HepG2 (cell line): Measurements from ENCODE around the gene ABHD2. TPM values are rescaled to one million over a fixed set of nuclear protein-coding genes. Genes with fewer than 3 reads are reported as not detected.

ENCODE experiments used
- CEBPB ChIP-seq: IDR thresholded peaks from 2 replicates; pipeline ENCODE4 v1.6.1; 2011; ENCODE audit warnings: low read depth, low read length, improper control_type of control experiment, borderline replicate concordance
- GLI4 ChIP-seq: sonication (generic); formaldehyde crosslinking; IDR thresholded peaks from 2 replicates; pipeline ENCODE4 v1.5.1; 2020; ENCODE audit warnings: missing genetic modification reagents, mild to moderate bottlenecking, moderate library complexity, borderline replicate concordance
- HNF4A ChIP-seq: sonication (generic); formaldehyde crosslinking; IDR thresholded peaks from 2 replicates; pipeline ENCODE4 v1.4.0; 2020; ENCODE audit warnings: missing genetic modification reagents
- HNRNPL ChIP-seq: fragments of 200-400 bp; formaldehyde crosslinking; IDR thresholded peaks from 2 replicates; pipeline ENCODE4 v1.6.1; 2017; ENCODE audit warnings: mild to moderate bottlenecking, low read depth, low read length
- HNRNPLL ChIP-seq: fragments of 200-400 bp; formaldehyde crosslinking; IDR thresholded peaks from 2 replicates; pipeline ENCODE4 v1.6.1; 2017; ENCODE audit warnings: mild to moderate bottlenecking, low read depth, low read length; ENCODE audit not compliant: poor library complexity, severe bottlenecking
- HOXA3 ChIP-seq: sonication (generic); formaldehyde crosslinking; IDR thresholded peaks from 2 replicates; pipeline ENCODE4 v1.5.0; 2020; ENCODE audit warnings: missing genetic modification reagents
- KDM1A ChIP-seq: IDR thresholded peaks from 2 replicates; pipeline ENCODE4 v1.6.1; 2016; ENCODE audit warnings: missing compliant biosample characterization
- NCOA2 ChIP-seq: sonication (generic); formaldehyde crosslinking; IDR thresholded peaks from 2 replicates; pipeline ENCODE4 v1.8.0; 2022; ENCODE audit warnings: inconsistent platforms
- NRL ChIP-seq: sonication (generic); formaldehyde crosslinking; IDR thresholded peaks from 2 replicates; pipeline ENCODE4 v1.5.0; 2020; ENCODE audit warnings: missing genetic modification reagents, mild to moderate bottlenecking, moderate library complexity, borderline replicate concordance
- RARA ChIP-seq: IDR thresholded peaks from 2 replicates; pipeline ENCODE4 v1.6.1; 2016; ENCODE audit warnings: missing genetic modification reagents, missing compliant biosample characterization
- REXO4 ChIP-seq: sonication (generic); formaldehyde crosslinking; IDR thresholded peaks from 2 replicates; pipeline ENCODE4 v1.8.0; 2022; ENCODE audit warnings: missing genetic modification reagents, mild to moderate bottlenecking, borderline replicate concordance
- SOX6 ChIP-seq, 2 experiments: fragments of 450-650 bp in 1 of 2; sonication (generic) in 1 of 2; formaldehyde crosslinking in 1 of 2; IDR thresholded peaks; 2 replicates each; pipeline versions ENCODE4 v1.4.0 to v1.6.1; 2017 to 2020; ENCODE audit warnings: antibody characterized with exemption in 1 of 2, mild to moderate bottlenecking in 1 of 2, missing genetic modification reagents in 1 of 2
- ZBTB42 ChIP-seq: sonication (generic); formaldehyde crosslinking; IDR thresholded peaks from 2 replicates; pipeline ENCODE4 v1.5.0; 2020; ENCODE audit warnings: mild to moderate bottlenecking, missing genetic modification reagents
- ZEB1 ChIP-seq: IDR thresholded peaks from 2 replicates; pipeline ENCODE4 v1.6.1; 2012; ENCODE audit warnings: mild to moderate bottlenecking, low read depth, inconsistent platforms; ENCODE audit not compliant: insufficient replicate concordance
- ZNF143 ChIP-seq: sonication (generic); formaldehyde crosslinking; IDR thresholded peaks from 2 replicates; pipeline ENCODE4 v1.4.0; 2020; ENCODE audit warnings: missing genetic modification reagents
- ZNF329 ChIP-seq: sonication (generic); formaldehyde crosslinking; IDR thresholded peaks from 2 replicates; pipeline ENCODE4 v1.9.0; 2021; ENCODE audit warnings: low read depth, mild to moderate bottlenecking, missing genetic modification reagents
- ZNF354B ChIP-seq: sonication (generic); formaldehyde crosslinking; IDR thresholded peaks from 2 replicates; pipeline ENCODE4 v1.8.0; 2022; ENCODE audit warnings: mild to moderate bottlenecking, missing genetic modification reagents
- ZNF619 ChIP-seq: sonication (generic); formaldehyde crosslinking; IDR thresholded peaks from 2 replicates; pipeline ENCODE4 v1.4.0; 2020; ENCODE audit warnings: mild to moderate bottlenecking, missing genetic modification reagents
- ZNF720 ChIP-seq: sonication (generic); formaldehyde crosslinking; IDR thresholded peaks from 2 replicates; pipeline ENCODE4 v1.4.0; 2020; ENCODE audit warnings: missing genetic modification reagents
- polyA plus RNA-seq, 8 experiments: library from polyadenylated mRNA; depleted of rRNA in 3 of 8; stranded (reverse) in 7 of 8; unstranded in 1 of 8; fragments of >200 nt; fragmentation: Illumina TruSeq in 4 of 8; extraction: Trizol in 4 of 8; gene quantifications; 2 replicates each; pipeline versions ENCODE4 v1.2.1 to v1.2.3, GENCODE V29; 2011 to 2016; ENCODE audit warnings: low read depth in 4 of 8, missing spikeins in 1 of 8, mixed read lengths in 1 of 8; ENCODE audit not compliant: insufficient read depth in 1 of 8
- total RNA-seq, 5 experiments: library from RNA; depleted of rRNA; stranded (reverse); fragments of >200 nt; fragmentation: Illumina TruSeq; extraction: Trizol; gene quantifications; 2 replicates each; pipeline ENCODE4 v1.2.3, GENCODE V29; 2016; ENCODE audit warnings: low read depth in 1 of 5
- TF ChIP-seq, protein P1 (sequence below): sonication (generic); formaldehyde crosslinking; IDR thresholded peaks from 2 replicates; pipeline ENCODE4 v1.5.1; 2020; ENCODE audit warnings: missing genetic modification reagents, mild to moderate bottlenecking, borderline replicate concordance
- TF ChIP-seq, protein P2 (sequence below): sonication (generic); formaldehyde crosslinking; IDR thresholded peaks from 2 replicates; pipeline ENCODE4 v1.4.0; 2020; ENCODE audit warnings: missing genetic modification reagents, borderline replicate concordance
- TF ChIP-seq, protein P3 (sequence below): IDR thresholded peaks from 2 replicates; pipeline ENCODE4 v1.6.1; 2012; ENCODE audit warnings: inconsistent platforms
- TF ChIP-seq, protein P4 (sequence below): sonication (generic); formaldehyde crosslinking; conservative IDR thresholded peaks from 2 replicates; pipeline ENCODE4 v1.8.0; 2022; ENCODE audit warnings: low read depth, missing genetic modification reagents

ABHD2 gene
- total and polyA plus RNA-seq, 2 of the 13 experiments (the other 11 are each of a cell fraction or from before 2014, with no cell fraction given) = 14.8 to 22.4 TPM

DNA sequence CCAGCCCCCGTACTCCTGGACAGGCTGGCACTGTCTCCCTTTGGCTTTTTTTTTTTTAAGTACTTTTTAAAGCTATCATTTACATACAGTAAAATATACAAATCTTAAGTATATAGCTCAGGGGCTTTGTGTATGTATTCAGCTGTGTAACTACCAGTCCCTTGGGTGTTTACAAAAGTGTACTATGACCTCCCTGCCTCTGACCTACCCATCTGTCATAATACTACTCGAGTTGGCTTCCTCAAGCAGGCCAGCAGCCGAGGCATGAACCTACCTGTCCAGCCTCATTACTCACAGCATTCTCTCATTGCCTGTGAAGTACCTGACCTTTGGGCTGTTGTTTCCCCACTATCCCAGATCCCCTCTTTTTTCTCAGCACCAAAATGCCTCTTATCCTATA, 33.2 kb downstream of the ABHD2 start (continued):
- TF ChIP-seq HOXA3 (CRISPR knock-in tag) = peak; percentile 45; the same call in 1 of the 2 replicates
- TF ChIP-seq GLI4 = no peak
- no peak for TF ChIP-seq ZNF354B (CRISPR knock-in tag)
- no peak for TF ChIP-seq REXO4 (CRISPR knock-in tag)
- no peak for TF ChIP-seq ZBTB42
- TF ChIP-seq HNRNPLL = no peak
- no peak for TF ChIP-seq HNRNPL
- TF ChIP-seq, protein P1, sequence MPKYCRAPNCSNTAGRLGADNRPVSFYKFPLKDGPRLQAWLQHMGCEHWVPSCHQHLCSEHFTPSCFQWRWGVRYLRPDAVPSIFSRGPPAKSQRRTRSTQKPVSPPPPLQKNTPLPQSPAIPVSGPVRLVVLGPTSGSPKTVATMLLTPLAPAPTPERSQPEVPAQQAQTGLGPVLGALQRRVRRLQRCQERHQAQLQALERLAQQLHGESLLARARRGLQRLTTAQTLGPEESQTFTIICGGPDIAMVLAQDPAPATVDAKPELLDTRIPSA = no peak
- TF ChIP-seq ZNF143 (CRISPR knock-in tag) = no peak
- no peak for TF ChIP-seq KDM1A
- peak; percentile 58 for TF ChIP-seq ZEB1
- TF ChIP-seq NRL (CRISPR knock-in tag) = no peak
- TF ChIP-seq, protein P2, sequence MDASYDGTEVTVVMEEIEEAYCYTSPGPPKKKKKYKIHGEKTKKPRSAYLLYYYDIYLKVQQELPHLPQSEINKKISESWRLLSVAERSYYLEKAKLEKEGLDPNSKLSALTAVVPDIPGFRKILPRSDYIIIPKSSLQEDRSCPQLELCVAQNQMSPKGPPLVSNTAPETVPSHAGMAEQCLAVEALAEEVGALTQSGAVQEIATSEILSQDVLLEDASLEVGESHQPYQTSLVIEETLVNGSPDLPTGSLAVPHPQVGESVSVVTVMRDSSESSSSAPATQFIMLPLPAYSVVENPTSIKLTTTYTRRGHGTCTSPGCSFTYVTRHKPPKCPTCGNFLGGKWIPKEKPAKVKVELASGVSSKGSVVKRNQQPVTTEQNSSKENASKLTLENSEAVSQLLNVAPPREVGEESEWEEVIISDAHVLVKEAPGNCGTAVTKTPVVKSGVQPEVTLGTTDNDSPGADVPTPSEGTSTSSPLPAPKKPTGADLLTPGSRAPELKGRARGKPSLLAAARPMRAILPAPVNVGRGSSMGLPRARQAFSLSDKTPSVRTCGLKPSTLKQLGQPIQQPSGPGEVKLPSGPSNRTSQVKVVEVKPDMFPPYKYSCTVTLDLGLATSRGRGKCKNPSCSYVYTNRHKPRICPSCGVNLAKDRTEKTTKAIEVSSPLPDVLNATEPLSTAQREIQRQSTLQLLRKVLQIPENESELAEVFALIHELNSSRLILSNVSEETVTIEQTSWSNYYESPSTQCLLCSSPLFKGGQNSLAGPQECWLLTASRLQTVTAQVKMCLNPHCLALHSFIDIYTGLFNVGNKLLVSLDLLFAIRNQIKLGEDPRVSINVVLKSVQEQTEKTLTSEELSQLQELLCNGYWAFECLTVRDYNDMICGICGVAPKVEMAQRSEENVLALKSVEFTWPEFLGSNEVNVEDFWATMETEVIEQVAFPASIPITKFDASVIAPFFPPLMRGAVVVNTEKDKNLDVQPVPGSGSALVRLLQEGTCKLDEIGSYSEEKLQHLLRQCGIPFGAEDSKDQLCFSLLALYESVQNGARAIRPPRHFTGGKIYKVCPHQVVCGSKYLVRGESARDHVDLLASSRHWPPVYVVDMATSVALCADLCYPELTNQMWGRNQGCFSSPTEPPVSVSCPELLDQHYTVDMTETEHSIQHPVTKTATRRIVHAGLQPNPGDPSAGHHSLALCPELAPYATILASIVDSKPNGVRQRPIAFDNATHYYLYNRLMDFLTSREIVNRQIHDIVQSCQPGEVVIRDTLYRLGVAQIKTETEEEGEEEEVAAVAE (CRISPR knock-in tag) = no peak
- peak; percentile 85 for TF ChIP-seq RARA
- peak; percentile 89 for TF ChIP-seq HNF4A (CRISPR knock-in tag)
- no peak for TF ChIP-seq ZNF619 (CRISPR knock-in tag)
- TF ChIP-seq, protein P3, sequence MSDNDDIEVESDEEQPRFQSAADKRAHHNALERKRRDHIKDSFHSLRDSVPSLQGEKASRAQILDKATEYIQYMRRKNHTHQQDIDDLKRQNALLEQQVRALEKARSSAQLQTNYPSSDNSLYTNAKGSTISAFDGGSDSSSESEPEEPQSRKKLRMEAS = 0 out of 2 replicates have a peak, but pooled peaks have one; percentile 38
- peak; percentile 64; the same call in 1 of the 2 replicates for TF ChIP-seq NCOA2 (CRISPR knock-in tag)
- TF ChIP-seq ZNF720 (CRISPR knock-in tag) = no peak
- TF ChIP-seq ZNF329 = no peak
- TF ChIP-seq, protein P4, sequence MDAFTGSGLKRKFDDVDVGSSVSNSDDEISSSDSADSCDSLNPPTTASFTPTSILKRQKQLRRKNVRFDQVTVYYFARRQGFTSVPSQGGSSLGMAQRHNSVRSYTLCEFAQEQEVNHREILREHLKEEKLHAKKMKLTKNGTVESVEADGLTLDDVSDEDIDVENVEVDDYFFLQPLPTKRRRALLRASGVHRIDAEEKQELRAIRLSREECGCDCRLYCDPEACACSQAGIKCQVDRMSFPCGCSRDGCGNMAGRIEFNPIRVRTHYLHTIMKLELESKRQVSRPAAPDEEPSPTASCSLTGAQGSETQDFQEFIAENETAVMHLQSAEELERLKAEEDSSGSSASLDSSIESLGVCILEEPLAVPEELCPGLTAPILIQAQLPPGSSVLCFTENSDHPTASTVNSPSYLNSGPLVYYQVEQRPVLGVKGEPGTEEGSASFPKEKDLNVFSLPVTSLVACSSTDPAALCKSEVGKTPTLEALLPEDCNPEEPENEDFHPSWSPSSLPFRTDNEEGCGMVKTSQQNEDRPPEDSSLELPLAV (CRISPR knock-in tag) = no peak
- no peak for TF ChIP-seq SOX6 (IDR thresholded peaks at IDR 0.05)
- TF ChIP-seq SOX6 (CRISPR knock-in tag; IDR thresholded peaks at IDR 0.05) = peak; percentile 74
- no peak for TF ChIP-seq CEBPB
